ENCODE data around the gene MTG1. TPM values are rescaled to one million over a fixed set of nuclear protein-coding genes. Genes with fewer than 3 reads are reported as not detected.

Gene MTG1
- polyA plus RNA-seq, 6 donors from 2014 or later = 41.1 to 82.6 (median 47.3) TPM

- Mint-ChIP-seq H3K4me3 (peak overlapping the region; percentile 82 to 98 (median 92)), H3K27me3 (no peaks in the 10 kb centered on the region), H3K9me3 (no peaks in the 10 kb centered on the region), H3K36me3 (no peaks in the 10 kb centered on the region), H3K4me1 (peaks cover 28 to 73% (median 53%) of the 10 kb centered on the region in 3 donors), H3K27ac (peak overlapping the region; percentile 86 to 97 (median 94))
- peak; percentile 90 for DNase-seq
- ATAC-seq (ENCODE audit: low read depth in 2 of 2) = peak; percentile 90 to 92
Observed at GRCh38 chr10:133388973-133389818, 4.8 kb upstream of the MTG1 start.

GRCh38 chr10:133390597-133391248, 3.2 kb upstream of the MTG1 start:
- no peaks in the 10 kb centered on the region for H3K36me3 Mint-ChIP-seq
- peak overlapping the region; percentile 39 to 97 (median 82) for H3K27ac Mint-ChIP-seq
- ATAC-seq (ENCODE audit: low read depth in 2 of 2) (no peak), DNase-seq (no peak)
- no peaks in the 10 kb centered on the region for H3K9me3 Mint-ChIP-seq
- peaks cover 37 to 79% (median 67%) of the 10 kb centered on the region in 3 donors for H3K4me1 Mint-ChIP-seq
- H3K27me3 Mint-ChIP-seq = no peaks in the 10 kb centered on the region
- peak overlapping the region; percentile 80 to 95 (median 88) for H3K4me3 Mint-ChIP-seq

GRCh38 chr10:133391249-133391635, 2.7 kb upstream of the MTG1 start:
- Mint-ChIP-seq H3K36me3 (no peaks in the 10 kb centered on the region), H3K4me3 (peak overlapping the region; percentile 80 to 95 (median 88)), H3K27me3 (no peaks in the 10 kb centered on the region), H3K9me3 (no peaks in the 10 kb centered on the region), H3K4me1 (peaks cover 37 to 79% (median 65%) of the 10 kb centered on the region in 3 donors), H3K27ac (peak overlapping the region; percentile 38 to 97 (median 90))
- ATAC-seq (ENCODE audit: low read depth in 2 of 2) (no peak), DNase-seq (no peak)

- H3K27ac Mint-ChIP-seq = peak overlapping the region; percentile 78 to 97 (median 90)
- peak; percentile 9 to 11 for ATAC-seq (ENCODE audit: low read depth in 2 of 2)
- no peaks in the 10 kb centered on the region for H3K9me3 Mint-ChIP-seq
- peak overlapping the region; percentile 82 to 95 (median 90) for H3K4me3 Mint-ChIP-seq
- peak; percentile 51 for DNase-seq
- peaks cover 37 to 74% (median 63%) of the 10 kb centered on the region in 3 donors for H3K4me1 Mint-ChIP-seq
- H3K27me3 Mint-ChIP-seq = no peaks in the 10 kb centered on the region
- H3K36me3 Mint-ChIP-seq = no peaks in the 10 kb centered on the region
Observed at GRCh38 chr10:133391761-133392518, 2.0 kb upstream of the MTG1 start.

- no peaks in the 10 kb centered on the region for H3K36me3 Mint-ChIP-seq
- H3K27me3 Mint-ChIP-seq = no peaks in the 10 kb centered on the region
- H3K4me3 Mint-ChIP-seq = peak overlapping the region; percentile 82 to 95 (median 90)
- H3K9me3 Mint-ChIP-seq = no peaks in the 10 kb centered on the region
- peak overlapping the region; percentile 18 to 95 (median 83) for H3K27ac Mint-ChIP-seq
- peaks cover 41 to 69% (median 64%) of the 10 kb centered on the region in 3 donors for H3K4me1 Mint-ChIP-seq
- DNase-seq = no peak
- no peak for ATAC-seq (ENCODE audit: low read depth in 2 of 2)
Observed at GRCh38 chr10:133393401-133394063, 425 bp upstream of the MTG1 start.

GRCh38 chr10:133394801-133395221, 854 bp downstream of the MTG1 start:
- no peaks in the 10 kb centered on the region for H3K27me3 Mint-ChIP-seq
- peak overlapping the region; percentile 82 to 95 (median 90) for H3K4me3 Mint-ChIP-seq
- no peaks in the 10 kb centered on the region for H3K36me3 Mint-ChIP-seq
- peak overlapping the region in 5 of 6 donors; percentile 72 to 95 (median 91) for H3K27ac Mint-ChIP-seq
- no peak for DNase-seq
- no peaks in the 10 kb centered on the region for H3K9me3 Mint-ChIP-seq
- no peak for ATAC-seq (ENCODE audit: low read depth in 2 of 2)
- peaks cover 37 to 62% (median 56%) of the 10 kb centered on the region in 3 donors for H3K4me1 Mint-ChIP-seq

GRCh38 chr10:133396035-133396624, 2.2 kb downstream of the MTG1 start:
- no peak for DNase-seq
- Mint-ChIP-seq H3K4me3 (peak overlapping the region in 5 of 8 donors; percentile 25 to 91 (median 82)), H3K9me3 (no peaks in the 10 kb centered on the region), H3K36me3 (no peaks in the 10 kb centered on the region), H3K4me1 (peaks cover 34 to 62% (median 57%) of the 10 kb centered on the region in 3 donors), H3K27me3 (no peaks in the 10 kb centered on the region), H3K27ac (no peak overlapping the region)
- ATAC-seq (ENCODE audit: low read depth in 2 of 2) = no peak

- peaks cover 0 to 8% of the 10 kb centered on the region in 2 donors for H3K36me3 Mint-ChIP-seq
- DNase-seq (no peak), ATAC-seq (ENCODE audit: low read depth in 2 of 2) (no peak)
- peak overlapping the region in 1 of 6 donors; percentile 78 for H3K27ac Mint-ChIP-seq
- H3K27me3 Mint-ChIP-seq = no peaks in the 10 kb centered on the region
- H3K9me3 Mint-ChIP-seq = no peaks in the 10 kb centered on the region
- peaks cover 34 to 56% (median 47%) of the 10 kb centered on the region in 3 donors for H3K4me1 Mint-ChIP-seq
- H3K4me3 Mint-ChIP-seq = peak overlapping the region in 1 of 8 donors; percentile 57
Observed at GRCh38 chr10:133397938-133398337, 4.0 kb downstream of the MTG1 start.

GRCh38 chr10:133399123-133399601, 5.2 kb downstream of the MTG1 start:
- peaks cover 38 to 51% (median 48%) of the 10 kb centered on the region in 3 donors for H3K4me1 Mint-ChIP-seq
- no peak for DNase-seq
- no peak overlapping the region for H3K27ac Mint-ChIP-seq
- no peak for ATAC-seq (ENCODE audit: low read depth in 2 of 2)
- no peak overlapping the region for H3K4me3 Mint-ChIP-seq
- H3K27me3 Mint-ChIP-seq = no peaks in the 10 kb centered on the region
- H3K36me3 Mint-ChIP-seq = peaks cover 5 to 16% of the 10 kb centered on the region in 2 donors
- H3K9me3 Mint-ChIP-seq = no peaks in the 10 kb centered on the region

- peaks cover 6 to 24% of the 10 kb centered on the region in 2 donors for H3K36me3 Mint-ChIP-seq
- peak overlapping the region in 4 of 8 donors; percentile 12 to 51 (median 24) for H3K4me3 Mint-ChIP-seq
- H3K27me3 Mint-ChIP-seq = no peaks in the 10 kb centered on the region
- no peaks in the 10 kb centered on the region for H3K9me3 Mint-ChIP-seq
- ATAC-seq (ENCODE audit: low read depth in 2 of 2) = peak; percentile 64 to 67
- DNase-seq = no peak
- H3K27ac Mint-ChIP-seq = peak overlapping the region in 4 of 6 donors; percentile 55 to 89 (median 68)
- peaks cover 36 to 48% (median 44%) of the 10 kb centered on the region in 3 donors for H3K4me1 Mint-ChIP-seq
Observed at GRCh38 chr10:133400624-133401424, 6.9 kb downstream of the MTG1 start.

- no peaks in the 10 kb centered on the region for H3K9me3 Mint-ChIP-seq
- DNase-seq (no peak), ATAC-seq (ENCODE audit: low read depth in 2 of 2) (no peak)
- peaks cover 41 to 55% (median 49%) of the 10 kb centered on the region in 3 donors for H3K4me1 Mint-ChIP-seq
- H3K27me3 Mint-ChIP-seq = no peaks in the 10 kb centered on the region
- peak overlapping the region in 2 of 6 donors; percentile 59 to 88 for H3K27ac Mint-ChIP-seq
- H3K4me3 Mint-ChIP-seq = no peak overlapping the region
- peaks cover 10 to 24% of the 10 kb centered on the region in 2 donors for H3K36me3 Mint-ChIP-seq
Observed at GRCh38 chr10:133401500-133401899, 7.5 kb downstream of the MTG1 start.
